Adrenal gland (tissue), 12 donors: ENCODE measurements around the gene ALG5. TPM values are rescaled to one million over a fixed set of nuclear protein-coding genes. Genes with fewer than 3 reads are reported as not detected.

Experiments
- DNase-seq, 7 donors: peaks; one replicate each; pipeline ENCODE4 v3.0.0-alpha.2; 2019 to 2020
- H3K27ac ChIP-seq, 5 donors: fragments of 200-600 bp; sonication (generic) in 4 of 5; 1 replicate in 3 of 5; 2 replicates in 2 of 5; pipeline versions ENCODE4 v1.5.1 to v1.8.0; 2016 to 2020; ENCODE audit warnings: mild to moderate bottlenecking in 1 of 5
- H3K27me3 ChIP-seq: fragments of 200-600 bp; 2 replicates; pipeline ENCODE4 v1.8.0; 2021
- H3K36me3 ChIP-seq, 2 donors: fragments of 200-600 bp; replicated peaks in 1 of 2; 1 replicate in 1 of 2; 2 replicates in 1 of 2; pipeline versions ENCODE4 v1.5.1 to v1.8.0; 2018 to 2022
- H3K4me1 ChIP-seq, 2 donors: fragments of 200-600 bp; replicated peaks in 1 of 2; 1 replicate in 1 of 2; 2 replicates in 1 of 2; pipeline versions ENCODE4 v1.5.1 to v1.8.0; 2018 to 2021
- H3K4me3 ChIP-seq, 4 donors: fragments of 200-600 bp; sonication (generic) in 3 of 4; one replicate each; pipeline ENCODE4 v1.5.1; 2016 to 2018
- H3K9me3 ChIP-seq, 3 donors: fragments of 200-600 bp; sonication (generic) in 1 of 3; replicated peaks in 1 of 3; 1 replicate in 2 of 3; 2 replicates in 1 of 3; pipeline versions ENCODE4 v1.5.1 to v1.8.0; 2016 to 2021
- POLR2A ChIP-seq, 2 donors: fragments of 450-650 bp; IDR thresholded peaks; one replicate each; pipeline ENCODE4 v1.6.1; 2017; ENCODE audit warnings: antibody characterized with exemption in 2 of 2, mild to moderate bottlenecking in 2 of 2, moderate library complexity in 1 of 2
- WGBS, 4 donors: extraction: QIAGEN DNeasy Blood & Tissue Kit in 2 of 4; methylation state at CpG; one replicate each; pipeline versions ENCODE4 v1.1.5 to v1.1.7; 2013 to 2017; 5-methylcytosine and 5-hydroxymethylcytosine counted together
- intact Hi-C, 2 donors: fragments of 100-400 bp; cut with DNase I; formaldehyde crosslinking; loops; one replicate each; pipeline versions ENCODE4 v1.14.1 to v1.15.0; 2022 to 2023
- polyA plus RNA-seq, 3 donors: library from polyadenylated mRNA; stranded (reverse); fragments of 200-250 nt in 2 of 3; fragments of 350-450 nt in 1 of 3; fragmentation: Illumina TruSeq in 1 of 3; extraction: RNeasy Lipid Tissue Mini Kit (QIAGEN cat#74804) in 1 of 3; gene quantifications; one replicate each; pipeline ENCODE4 v1.2.3, GENCODE V29; 2013 to 2014
- total RNA-seq, 9 donors: library from RNA; depleted of rRNA in 4 of 9; stranded (reverse); fragments of >200 nt in 4 of 9; fragments of 120-200 nt in 1 of 9; fragmentation: NEBNext Ultra II Directional in 1 of 9; extraction: Animal tissue kit (Norgen Biotek cat#: 25700) in 1 of 9; gene quantifications; one replicate each; pipeline versions ENCODE4 v1.1.0 to v1.2.4, GENCODE V29; 2013 to 2023
- TF ChIP-seq, protein P1 (sequence below), 6 experiments: fragments of 450-650 bp in 4 of 6; fragments of 200-600 bp in 2 of 6; sonication (generic) in 1 of 6; IDR thresholded peaks; 1 replicate in 5 of 6; 2 replicates in 1 of 6; pipeline versions ENCODE4 v1.5.1 to v1.8.0; 2016 to 2021; ENCODE audit warnings: antibody characterized with exemption in 6 of 6, mild to moderate bottlenecking in 2 of 6, moderate library complexity in 1 of 6
- donor health status: healthy with polysubstance abuse.
- donor health status: Bipolar disorder and iron deficiency.
- donor health status: DM: yes; HTN: yes; CAD: no.
- donor health status: DM: no; HTN: no; CAD: no.
- donor health status: DM: no; HTN: no; CAD: no.
- donor health status: DM: yes; HTN: yes; CAD: no.

ALG5 gene
- total and polyA plus RNA-seq, 12 donors = 28.2 to 76.7 (median 41.2) TPM

DNA sequence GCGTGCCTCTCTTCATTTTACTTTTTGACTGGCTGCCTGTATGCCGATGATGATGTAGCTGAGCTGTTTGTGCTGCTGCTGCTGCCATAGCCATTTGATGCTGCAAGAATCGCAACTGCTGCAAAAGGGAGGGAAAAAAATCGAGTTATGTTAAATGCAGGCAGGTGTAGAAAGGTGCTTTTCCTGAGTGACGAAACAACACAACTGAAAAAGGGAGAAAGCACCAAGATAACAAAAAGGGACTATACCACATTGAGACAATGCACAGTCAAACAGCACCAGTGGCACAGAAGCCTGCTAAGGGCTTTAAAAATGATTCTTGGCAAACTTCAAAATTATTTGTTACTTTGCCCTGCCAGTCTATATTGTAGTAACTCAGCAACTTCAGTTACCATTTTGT lies 10.6 kb upstream of the ALG5 start:
- H3K36me3 ChIP-seq = peaks cover 0 to 74% of the 10 kb centered on the region in 2 donors

DNA sequence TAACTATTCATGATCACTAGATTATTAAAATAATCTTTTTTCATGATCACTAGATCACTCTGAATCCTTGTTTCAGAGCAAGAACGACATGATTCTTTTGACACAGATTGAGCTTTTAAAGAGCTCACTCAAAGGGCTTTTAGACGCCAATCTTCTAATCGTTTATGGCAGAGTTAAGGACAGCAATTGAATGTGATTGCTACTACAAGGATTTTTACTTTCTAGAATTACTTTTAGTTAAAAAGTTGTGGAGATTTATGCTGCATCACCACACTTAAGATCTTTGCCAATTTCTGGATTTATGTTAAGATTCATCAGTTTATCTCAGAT lies 2.7 kb upstream of the ALG5 start:
- Histone ChIP-seq H3K27me3 (no peaks in the 10 kb centered on the region), H3K9me3 (no peaks in the 10 kb centered on the region), H3K27ac (peak overlapping the region in 1 of 5 donors; percentile 95), H3K4me3 (peak overlapping the region in 1 of 4 donors; percentile 87), H3K36me3 (peaks cover 0 to 41% of the 10 kb centered on the region in 2 donors), H3K4me1 (peaks cover 12 to 21% of the 10 kb centered on the region in 2 donors)
- TF ChIP-seq, protein P1, sequence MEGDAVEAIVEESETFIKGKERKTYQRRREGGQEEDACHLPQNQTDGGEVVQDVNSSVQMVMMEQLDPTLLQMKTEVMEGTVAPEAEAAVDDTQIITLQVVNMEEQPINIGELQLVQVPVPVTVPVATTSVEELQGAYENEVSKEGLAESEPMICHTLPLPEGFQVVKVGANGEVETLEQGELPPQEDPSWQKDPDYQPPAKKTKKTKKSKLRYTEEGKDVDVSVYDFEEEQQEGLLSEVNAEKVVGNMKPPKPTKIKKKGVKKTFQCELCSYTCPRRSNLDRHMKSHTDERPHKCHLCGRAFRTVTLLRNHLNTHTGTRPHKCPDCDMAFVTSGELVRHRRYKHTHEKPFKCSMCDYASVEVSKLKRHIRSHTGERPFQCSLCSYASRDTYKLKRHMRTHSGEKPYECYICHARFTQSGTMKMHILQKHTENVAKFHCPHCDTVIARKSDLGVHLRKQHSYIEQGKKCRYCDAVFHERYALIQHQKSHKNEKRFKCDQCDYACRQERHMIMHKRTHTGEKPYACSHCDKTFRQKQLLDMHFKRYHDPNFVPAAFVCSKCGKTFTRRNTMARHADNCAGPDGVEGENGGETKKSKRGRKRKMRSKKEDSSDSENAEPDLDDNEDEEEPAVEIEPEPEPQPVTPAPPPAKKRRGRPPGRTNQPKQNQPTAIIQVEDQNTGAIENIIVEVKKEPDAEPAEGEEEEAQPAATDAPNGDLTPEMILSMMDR (IDR thresholded peaks at IDR 0.05) = no peak
- TF ChIP-seq POLR2A (IDR thresholded peaks at IDR 0.05) = no peak
- intact Hi-C loops = no loop called here
- 35 to 42% (median 36%) methylated on average over 3 of the region's 3 CpGs for WGBS, 4 donors
- no peak for DNase-seq

More for the DNA sequence above, 10.6 kb upstream of the ALG5 start:
- Histone ChIP-seq H3K27ac (no peak overlapping the region), H3K27me3 (no peaks in the 10 kb centered on the region), H3K4me1 (no peaks in the 10 kb centered on the region), H3K9me3 (peaks cover 0 to 7% (median 0%) of the 10 kb centered on the region in 3 donors), H3K4me3 (no peak overlapping the region)
- 81 to 93% (median 88%) methylated on average over 5 of the region's 5 CpGs for WGBS, 4 donors
- TF ChIP-seq POLR2A (IDR thresholded peaks at IDR 0.05) = no peak
- TF ChIP-seq, protein P1 (IDR thresholded peaks at IDR 0.05) = no peak
- intact Hi-C loops = no loop called here
- no peak for DNase-seq

DNA sequence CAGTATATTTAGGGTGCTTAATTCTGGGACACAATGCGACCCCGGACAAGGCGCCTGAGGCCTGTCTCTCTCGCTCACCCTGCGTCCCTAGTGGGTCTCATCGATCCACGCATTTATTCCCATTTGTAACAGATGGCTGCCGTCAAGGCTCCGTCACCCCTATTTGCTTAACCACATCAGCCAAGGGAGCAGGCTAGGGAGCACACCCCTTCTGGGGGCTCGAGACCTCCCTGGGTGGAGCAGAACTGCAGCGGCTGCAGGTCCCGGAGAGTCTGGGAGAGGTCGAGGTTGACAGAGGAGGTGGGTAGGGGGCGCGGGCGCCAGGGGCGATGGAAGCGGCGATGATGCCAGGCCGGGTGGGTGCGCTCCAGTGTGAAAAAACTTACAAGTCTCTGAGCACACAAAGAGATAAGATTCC lies 507 bp downstream of the ALG5 start:
- Histone ChIP-seq H3K36me3 (peaks cover 0 to 13% of the 10 kb centered on the region in 2 donors), H3K4me3 (peak overlapping the region; percentile 65 to 95 (median 79)), H3K9me3 (no peaks in the 10 kb centered on the region), H3K27ac (peak overlapping the region in 4 of 5 donors; percentile 91 to 99 (median 96)), H3K4me1 (peaks cover 12 to 21% of the 10 kb centered on the region in 2 donors), H3K27me3 (no peaks in the 10 kb centered on the region)
- peak in 4 of 7 donors; percentile 13 to 30 (median 22) for DNase-seq
- intact Hi-C loops = no loop called here
- TF ChIP-seq POLR2A (IDR thresholded peaks at IDR 0.05) = no peak
- WGBS, 4 donors = 0 to 2% (median 1%) methylated on average over 20 to 21 of the region's 21 CpGs

DNA sequence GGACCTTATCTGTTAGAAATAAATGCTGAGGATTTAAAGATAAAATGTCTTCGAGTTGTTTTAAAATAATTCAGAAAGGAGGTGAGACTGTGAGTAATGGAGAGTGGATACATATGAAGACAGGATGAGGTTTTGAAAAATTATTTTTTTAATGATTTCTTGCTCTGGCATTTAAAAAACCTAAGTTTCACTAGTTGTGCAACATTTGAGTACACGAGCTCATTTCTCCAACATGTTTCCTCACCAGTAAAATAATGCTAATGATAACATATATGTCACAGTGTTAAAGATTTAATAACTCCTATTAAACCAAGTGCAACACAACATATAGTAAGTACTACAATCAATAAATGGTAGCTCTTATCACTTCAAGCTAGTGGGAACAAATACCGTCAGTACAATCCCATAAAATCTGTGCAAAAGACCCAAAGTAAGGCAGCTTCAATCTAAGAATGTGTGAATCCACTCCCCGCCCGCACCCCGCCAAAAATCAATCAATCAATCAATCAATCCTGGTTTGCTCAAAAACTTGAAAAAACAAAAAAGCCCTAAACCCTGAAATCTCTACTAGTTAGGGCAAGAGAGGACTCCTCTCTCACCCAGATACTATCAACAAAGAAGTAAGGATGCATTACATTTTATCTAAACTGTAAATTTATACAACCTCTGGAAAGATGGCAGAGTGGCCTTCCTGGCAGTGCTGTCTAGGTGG lies 1.3 kb downstream of the ALG5 start:
- peaks cover 12 to 21% of the 10 kb centered on the region in 2 donors for H3K4me1 ChIP-seq
- H3K27ac ChIP-seq = no peak overlapping the region
- no peaks in the 10 kb centered on the region for H3K27me3 ChIP-seq
- no peak for DNase-seq
- WGBS, 4 donors = 56 to 62% (median 59%) methylated on average over 6 of the region's 6 CpGs
- H3K4me3 ChIP-seq = peak overlapping the region in 1 of 4 donors; percentile 87
- intact Hi-C loops = no loop called here
- H3K36me3 ChIP-seq = peaks cover 0 to 13% of the 10 kb centered on the region in 2 donors
- H3K9me3 ChIP-seq = no peaks in the 10 kb centered on the region
- no peak for TF ChIP-seq POLR2A (IDR thresholded peaks at IDR 0.05)
- TF ChIP-seq, protein P1 (IDR thresholded peaks at IDR 0.05) = no peak

DNA sequence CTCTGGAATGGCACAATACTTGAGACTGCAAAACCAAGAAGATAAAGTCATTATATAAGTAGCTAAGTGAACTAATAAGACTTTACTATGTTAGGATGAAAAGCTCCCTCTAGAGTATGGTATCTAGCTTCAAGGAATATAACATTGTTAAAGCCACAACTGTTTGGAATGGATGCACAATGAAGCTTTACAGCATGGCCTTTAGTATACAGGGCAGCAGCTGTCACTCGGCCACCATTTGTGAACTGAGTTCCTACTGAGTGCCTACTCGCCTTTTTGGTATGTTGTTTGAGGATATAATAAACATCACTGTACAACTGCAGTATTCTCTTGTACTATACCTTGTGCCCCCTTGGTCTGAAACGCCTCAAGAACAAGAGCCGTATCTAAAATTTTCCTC lies 6.8 kb downstream of the ALG5 start:
- Histone ChIP-seq H3K27ac (no peak overlapping the region), H3K9me3 (no peaks in the 10 kb centered on the region), H3K27me3 (no peaks in the 10 kb centered on the region), H3K4me1 (peaks cover 0 to 1% of the 10 kb centered on the region in 2 donors), H3K4me3 (no peak overlapping the region), H3K36me3 (peaks cover 0 to 65% of the 10 kb centered on the region in 2 donors)
- no peak for DNase-seq
- 93 to 98% (median 95%) methylated on average over 4 of the region's 4 CpGs for WGBS, 4 donors
- TF ChIP-seq POLR2A (IDR thresholded peaks at IDR 0.05) = no peak
- TF ChIP-seq, protein P1 (IDR thresholded peaks at IDR 0.05) = no peak
- intact Hi-C loops = no loop called here
